Measurements from ENCODE around the gene RDH5. TPM values are rescaled to one million over a fixed set of nuclear protein-coding genes. Genes with fewer than 3 reads are reported as not detected.

RDH5 gene
- total RNA-seq, 1 experiment from 2014 or later: 5.8 TPM

DNA sequence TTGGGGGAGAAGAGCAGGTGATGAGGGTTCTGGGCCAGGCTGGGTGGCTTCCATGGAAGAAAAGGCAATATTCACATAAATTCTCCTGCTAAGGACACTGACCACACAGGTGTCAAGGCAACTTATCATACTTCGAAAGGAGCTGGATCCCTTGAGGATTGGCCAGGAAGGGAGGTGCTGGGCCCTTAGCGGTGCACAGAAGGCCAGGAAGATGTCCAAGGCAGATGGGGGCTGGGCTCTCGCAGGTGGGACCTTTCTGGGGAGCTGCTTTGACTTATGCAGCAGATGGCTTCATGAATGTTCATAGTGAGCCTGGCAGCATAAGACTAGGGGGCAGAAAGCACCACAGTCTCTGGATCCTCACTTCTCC lies 4.7 kb downstream of the RDH5 start:
- H3K4me3 Mint-ChIP-seq: no peak overlapping the region
- H3K9me3 Mint-ChIP-seq: no peaks in the 10 kb centered on the region
- peaks cover 20% of the 10 kb centered on the region for H3K36me3 Mint-ChIP-seq
- CTCF ChIA-PET: interaction anchor here (0.5 to 10.8 kb wide), 17 partner anchors 9 to 303 kb away, joined by 3 to 160 read pairs (median 4); partner anchors contain the start of genes BLOC1S1, ITGA7, ORMDL2 and RAB5B
- POLR2A ChIA-PET: no interaction called here
- H3K27ac Mint-ChIP-seq: no peak overlapping the region
- no peaks in the 10 kb centered on the region for H3K27me3 Mint-ChIP-seq (ENCODE audit: low read depth)
- ATAC-seq: no peak
- peaks cover 16% of the 10 kb centered on the region for H3K4me1 Mint-ChIP-seq
- DNase-seq (ENCODE audit: low spot score): no peak
- TF ChIP-seq, protein P1, sequence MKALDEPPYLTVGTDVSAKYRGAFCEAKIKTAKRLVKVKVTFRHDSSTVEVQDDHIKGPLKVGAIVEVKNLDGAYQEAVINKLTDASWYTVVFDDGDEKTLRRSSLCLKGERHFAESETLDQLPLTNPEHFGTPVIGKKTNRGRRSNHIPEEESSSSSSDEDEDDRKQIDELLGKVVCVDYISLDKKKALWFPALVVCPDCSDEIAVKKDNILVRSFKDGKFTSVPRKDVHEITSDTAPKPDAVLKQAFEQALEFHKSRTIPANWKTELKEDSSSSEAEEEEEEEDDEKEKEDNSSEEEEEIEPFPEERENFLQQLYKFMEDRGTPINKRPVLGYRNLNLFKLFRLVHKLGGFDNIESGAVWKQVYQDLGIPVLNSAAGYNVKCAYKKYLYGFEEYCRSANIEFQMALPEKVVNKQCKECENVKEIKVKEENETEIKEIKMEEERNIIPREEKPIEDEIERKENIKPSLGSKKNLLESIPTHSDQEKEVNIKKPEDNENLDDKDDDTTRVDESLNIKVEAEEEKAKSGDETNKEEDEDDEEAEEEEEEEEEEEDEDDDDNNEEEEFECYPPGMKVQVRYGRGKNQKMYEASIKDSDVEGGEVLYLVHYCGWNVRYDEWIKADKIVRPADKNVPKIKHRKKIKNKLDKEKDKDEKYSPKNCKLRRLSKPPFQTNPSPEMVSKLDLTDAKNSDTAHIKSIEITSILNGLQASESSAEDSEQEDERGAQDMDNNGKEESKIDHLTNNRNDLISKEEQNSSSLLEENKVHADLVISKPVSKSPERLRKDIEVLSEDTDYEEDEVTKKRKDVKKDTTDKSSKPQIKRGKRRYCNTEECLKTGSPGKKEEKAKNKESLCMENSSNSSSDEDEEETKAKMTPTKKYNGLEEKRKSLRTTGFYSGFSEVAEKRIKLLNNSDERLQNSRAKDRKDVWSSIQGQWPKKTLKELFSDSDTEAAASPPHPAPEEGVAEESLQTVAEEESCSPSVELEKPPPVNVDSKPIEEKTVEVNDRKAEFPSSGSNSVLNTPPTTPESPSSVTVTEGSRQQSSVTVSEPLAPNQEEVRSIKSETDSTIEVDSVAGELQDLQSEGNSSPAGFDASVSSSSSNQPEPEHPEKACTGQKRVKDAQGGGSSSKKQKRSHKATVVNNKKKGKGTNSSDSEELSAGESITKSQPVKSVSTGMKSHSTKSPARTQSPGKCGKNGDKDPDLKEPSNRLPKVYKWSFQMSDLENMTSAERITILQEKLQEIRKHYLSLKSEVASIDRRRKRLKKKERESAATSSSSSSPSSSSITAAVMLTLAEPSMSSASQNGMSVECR (CRISPR knock-in tag; IDR thresholded peaks at IDR 0.05; ENCODE audit: borderline replicate concordance): no peak
- TF ChIP-seq, protein P2, sequence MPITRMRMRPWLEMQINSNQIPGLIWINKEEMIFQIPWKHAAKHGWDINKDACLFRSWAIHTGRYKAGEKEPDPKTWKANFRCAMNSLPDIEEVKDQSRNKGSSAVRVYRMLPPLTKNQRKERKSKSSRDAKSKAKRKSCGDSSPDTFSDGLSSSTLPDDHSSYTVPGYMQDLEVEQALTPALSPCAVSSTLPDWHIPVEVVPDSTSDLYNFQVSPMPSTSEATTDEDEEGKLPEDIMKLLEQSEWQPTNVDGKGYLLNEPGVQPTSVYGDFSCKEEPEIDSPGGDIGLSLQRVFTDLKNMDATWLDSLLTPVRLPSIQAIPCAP (CRISPR knock-in tag; IDR thresholded peaks at IDR 0.05): no peak

DNA sequence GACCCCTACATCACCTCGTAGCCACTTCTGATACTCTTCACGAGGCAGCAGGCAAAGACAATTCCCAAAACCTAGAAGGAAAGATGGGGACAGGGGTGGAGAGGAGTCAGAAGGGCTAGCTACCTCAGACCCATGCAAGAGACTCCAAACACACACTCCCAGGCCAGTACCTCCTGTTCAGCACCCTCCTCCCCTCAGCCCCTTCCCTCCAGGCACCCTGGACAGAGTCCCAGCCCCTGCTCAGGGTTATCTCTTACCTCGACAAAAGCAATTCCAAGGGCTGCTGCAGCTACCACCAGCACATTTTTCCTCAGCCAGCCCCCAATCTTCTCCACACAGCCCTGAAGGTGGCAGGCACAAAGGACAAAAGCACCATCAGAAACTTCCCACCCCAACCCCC lies 5.4 kb downstream of the RDH5 start:
- no peaks in the 10 kb centered on the region for H3K9me3 Mint-ChIP-seq
- TF ChIP-seq IRF2 (CRISPR knock-in tag; IDR thresholded peaks at IDR 0.05; ENCODE audit: borderline replicate concordance, low read depth) (no peak), ESRRA (CRISPR knock-in tag; IDR thresholded peaks at IDR 0.05; ENCODE audit: borderline replicate concordance) (no peak), NFYB (CRISPR knock-in tag; conservative IDR thresholded peaks at IDR 0.05; ENCODE audit: low read depth) (no peak), ZBTB21 (CRISPR knock-in tag; IDR thresholded peaks at IDR 0.05; ENCODE audit: borderline replicate concordance) (no peak), TEAD1 (CRISPR knock-in tag; IDR thresholded peaks at IDR 0.05) (no peak), SMAD3 (CRISPR knock-in tag; IDR thresholded peaks at IDR 0.05; ENCODE audit: borderline replicate concordance) (no peak), NFATC4 (CRISPR knock-in tag; IDR thresholded peaks at IDR 0.05) (no peak), ZNF219 (CRISPR knock-in tag; IDR thresholded peaks at IDR 0.05; ENCODE audit: borderline replicate concordance) (no peak), KAT7 (CRISPR knock-in tag; IDR thresholded peaks at IDR 0.05; ENCODE audit: borderline replicate concordance) (no peak), ZNF396 (CRISPR knock-in tag; IDR thresholded peaks at IDR 0.05; ENCODE audit: borderline replicate concordance) (no peak), ATF1 (CRISPR knock-in tag; IDR thresholded peaks at IDR 0.05) (no peak), GTF2I (CRISPR knock-in tag; conservative IDR thresholded peaks at IDR 0.05) (no peak)
- TF ChIP-seq, protein P1 (CRISPR knock-in tag; IDR thresholded peaks at IDR 0.05; ENCODE audit: borderline replicate concordance): no peak
- TF ChIP-seq, protein P3, sequence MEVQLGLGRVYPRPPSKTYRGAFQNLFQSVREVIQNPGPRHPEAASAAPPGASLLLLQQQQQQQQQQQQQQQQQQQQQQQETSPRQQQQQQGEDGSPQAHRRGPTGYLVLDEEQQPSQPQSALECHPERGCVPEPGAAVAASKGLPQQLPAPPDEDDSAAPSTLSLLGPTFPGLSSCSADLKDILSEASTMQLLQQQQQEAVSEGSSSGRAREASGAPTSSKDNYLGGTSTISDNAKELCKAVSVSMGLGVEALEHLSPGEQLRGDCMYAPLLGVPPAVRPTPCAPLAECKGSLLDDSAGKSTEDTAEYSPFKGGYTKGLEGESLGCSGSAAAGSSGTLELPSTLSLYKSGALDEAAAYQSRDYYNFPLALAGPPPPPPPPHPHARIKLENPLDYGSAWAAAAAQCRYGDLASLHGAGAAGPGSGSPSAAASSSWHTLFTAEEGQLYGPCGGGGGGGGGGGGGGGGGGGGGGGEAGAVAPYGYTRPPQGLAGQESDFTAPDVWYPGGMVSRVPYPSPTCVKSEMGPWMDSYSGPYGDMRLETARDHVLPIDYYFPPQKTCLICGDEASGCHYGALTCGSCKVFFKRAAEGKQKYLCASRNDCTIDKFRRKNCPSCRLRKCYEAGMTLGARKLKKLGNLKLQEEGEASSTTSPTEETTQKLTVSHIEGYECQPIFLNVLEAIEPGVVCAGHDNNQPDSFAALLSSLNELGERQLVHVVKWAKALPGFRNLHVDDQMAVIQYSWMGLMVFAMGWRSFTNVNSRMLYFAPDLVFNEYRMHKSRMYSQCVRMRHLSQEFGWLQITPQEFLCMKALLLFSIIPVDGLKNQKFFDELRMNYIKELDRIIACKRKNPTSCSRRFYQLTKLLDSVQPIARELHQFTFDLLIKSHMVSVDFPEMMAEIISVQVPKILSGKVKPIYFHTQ (CRISPR knock-in tag; IDR thresholded peaks at IDR 0.05): no peak
- H3K36me3 Mint-ChIP-seq: peaks cover 20% of the 10 kb centered on the region
- DNase-seq (ENCODE audit: low spot score) (no peak), ATAC-seq (no peak)
- peaks cover 23% of the 10 kb centered on the region for H3K4me1 Mint-ChIP-seq
- H3K27ac Mint-ChIP-seq: no peak overlapping the region
- POLR2A ChIA-PET: no interaction called here
- CTCF ChIA-PET: interaction anchor here (0.6 to 10.8 kb wide), 13 partner anchors 9 to 205 kb away, joined by 3 to 160 read pairs (median 4); partner anchors contain the start of gene ITGA7
- no peak overlapping the region for H3K4me3 Mint-ChIP-seq
- H3K27me3 Mint-ChIP-seq (ENCODE audit: low read depth): no peaks in the 10 kb centered on the region

Measured in WTC11 (cell line).